ENCODE data around the gene BNC1. TPM values are rescaled to one million over a fixed set of nuclear protein-coding genes. Genes with fewer than 3 reads are reported as not detected.

BNC1 gene
- total and polyA plus RNA-seq, 2 experiments from 2014 or later = 23.1 to 24.3 TPM

GRCh38 chr15:83207660-83208366 is 76.7 kb downstream of the BNC1 start, which contains the start of gene HDGFL3:
Gene HDGFL3, minus strand, starts transcription at chr15:83207823. Its CDS starts 409 bp downstream, at chr15:83207414.
- peak within 1 kb of the TSS; percentile 96 for H2AFZ ChIP-seq
- peaks cover 41% of the 10 kb centered on the region for H3K79me2 ChIP-seq
- peak; percentile 25 for TF ChIP-seq CTCF (IDR thresholded peaks at IDR 0.05; ENCODE audit: poor library complexity)
- no peak for TF ChIP-seq EZH2 (IDR thresholded peaks at IDR 0.05; ENCODE audit: borderline replicate concordance)
- H3K9me2 ChIP-seq (replicated peaks; ENCODE audit: insufficient read depth) = no peaks in the 10 kb centered on the region
- peaks cover 10% of the 10 kb centered on the region for H4K20me1 ChIP-seq (ENCODE audit: insufficient read depth, poor library complexity, severe bottlenecking)
- H3K9me3 ChIP-seq (ENCODE audit: low read depth) = no peaks in the 10 kb centered on the region
- 2% methylated on average over 14 of the region's 94 CpGs for WGBS (ENCODE audit: low lambda C conversion rate, missing lambda C conversion rate)
- H3K4me1 ChIP-seq (ENCODE audit: insufficient read depth) = peaks cover 12% of the 10 kb centered on the region
- no peaks in the 10 kb centered on the region for H3K36me3 ChIP-seq (replicated peaks; ENCODE audit: insufficient read depth, low read depth)
- peak within 1 kb of the TSS; percentile 95 for H3K4me3 ChIP-seq
- H3K27ac ChIP-seq = peak within 1 kb of the TSS; percentile 94
- DNase-seq (ENCODE audit: low spot score) = peak; percentile 81
- peak within 1 kb of the TSS; percentile 87 for H3K4me2 ChIP-seq
- H3K27me3 ChIP-seq = no peaks in the 10 kb centered on the region

- peak overlapping the region; percentile 96 for H2AFZ ChIP-seq
- 1% methylated on average over 34 of the region's 93 CpGs for WGBS (ENCODE audit: low lambda C conversion rate, missing lambda C conversion rate)
Observed at GRCh38 chr15:83207009-83207659, 77.3 kb downstream of the BNC1 start.

GRCh38 chr15:83206526-83207008 is 77.9 kb downstream of the BNC1 start:
- peaks cover 53% of the 10 kb centered on the region for H3K79me2 ChIP-seq
- peak overlapping the region; percentile 81 for H3K4me2 ChIP-seq

More at GRCh38 chr15:83207009-83207659, 77.3 kb downstream of the BNC1 start:
- H3K27me3 ChIP-seq = no peaks in the 10 kb centered on the region
- H3K36me3 ChIP-seq (replicated peaks; ENCODE audit: insufficient read depth, low read depth) = no peaks in the 10 kb centered on the region
- no peaks in the 10 kb centered on the region for H3K9me3 ChIP-seq (ENCODE audit: low read depth)
- TF ChIP-seq EZH2 (IDR thresholded peaks at IDR 0.05; ENCODE audit: borderline replicate concordance) = no peak
- no peak for TF ChIP-seq CTCF (IDR thresholded peaks at IDR 0.05; ENCODE audit: poor library complexity)
- TF ChIP-seq EZH2phosphoT487 (IDR thresholded peaks at IDR 0.05; ENCODE audit: low read depth, severe bottlenecking, unreplicated experiment) = no peak
- no peaks in the 10 kb centered on the region for H3K9me2 ChIP-seq (replicated peaks; ENCODE audit: insufficient read depth)
- H3K4me3 ChIP-seq = peak overlapping the region; percentile 95
- peak overlapping the region; percentile 94 for H3K27ac ChIP-seq
- peaks cover 10% of the 10 kb centered on the region for H4K20me1 ChIP-seq (ENCODE audit: insufficient read depth, poor library complexity, severe bottlenecking)
- peaks cover 47% of the 10 kb centered on the region for H3K79me2 ChIP-seq
- DNase-seq (ENCODE audit: low spot score) = peak; percentile 72
- H3K4me1 ChIP-seq (ENCODE audit: insufficient read depth) = peaks cover 12% of the 10 kb centered on the region
- H3K4me2 ChIP-seq = peak overlapping the region; percentile 81

More at GRCh38 chr15:83206526-83207008, 77.9 kb downstream of the BNC1 start:
- H3K4me3 ChIP-seq = peak overlapping the region; percentile 95
- peaks cover 12% of the 10 kb centered on the region for H3K4me1 ChIP-seq (ENCODE audit: insufficient read depth)
- no peaks in the 10 kb centered on the region for H3K9me3 ChIP-seq (ENCODE audit: low read depth)
- H3K36me3 ChIP-seq (replicated peaks; ENCODE audit: insufficient read depth, low read depth) = no peaks in the 10 kb centered on the region
- H3K27ac ChIP-seq = peak overlapping the region; percentile 94
- H3K27me3 ChIP-seq = no peaks in the 10 kb centered on the region
- no peaks in the 10 kb centered on the region for H3K9me2 ChIP-seq (replicated peaks; ENCODE audit: insufficient read depth)
- TF ChIP-seq EZH2phosphoT487 (IDR thresholded peaks at IDR 0.05; ENCODE audit: low read depth, severe bottlenecking, unreplicated experiment) (no peak), EZH2 (IDR thresholded peaks at IDR 0.05; ENCODE audit: borderline replicate concordance) (no peak), CTCF (IDR thresholded peaks at IDR 0.05; ENCODE audit: poor library complexity) (no peak)
- DNase-seq (ENCODE audit: low spot score) = no peak
- peaks cover 10% of the 10 kb centered on the region for H4K20me1 ChIP-seq (ENCODE audit: insufficient read depth, poor library complexity, severe bottlenecking)
- WGBS (ENCODE audit: low lambda C conversion rate, missing lambda C conversion rate) = 1% methylated on average over 25 of the region's 25 CpGs
- peak overlapping the region; percentile 96 for H2AFZ ChIP-seq

Other genes with a start within 250 kb of the BNC1 start
- 91.0 and 93.0 TPM in 2 replicates for gene BTBD1, start 217.4 kb downstream of the BNC1 start, total RNA-seq
- gene BTBD1, start 217.4 kb downstream of the BNC1 start, polyA plus RNA-seq = 42.2 and 43.8 TPM in 2 replicates
- 0.20 and 0.52 TPM in 2 replicates for gene TM6SF1, start 177.0 kb downstream of the BNC1 start, total RNA-seq
- 0.35 TPM in 1 of 2 replicates, not detected in the other for gene TM6SF1, start 177.0 kb downstream of the BNC1 start, polyA plus RNA-seq
- 35.7 and 50.6 TPM in 2 replicates for gene HDGFL3, start 76.8 kb downstream of the BNC1 start, total RNA-seq
- 26.6 and 31.3 TPM in 2 replicates for gene HDGFL3, start 76.8 kb downstream of the BNC1 start, polyA plus RNA-seq
- 8.7 and 13.9 TPM in 2 replicates for gene SH3GL3, start 162.7 kb upstream of the BNC1 start, total RNA-seq
- 11.1 and 16.6 TPM in 2 replicates for gene SH3GL3, start 162.7 kb upstream of the BNC1 start, polyA plus RNA-seq

Data from hepatocyte (in vitro differentiated cells).